Measurements from ENCODE around the gene PSORS1C2. TPM values are rescaled to one million over a fixed set of nuclear protein-coding genes. Genes with fewer than 3 reads are reported as not detected.

The PSORS1C2 gene
- total RNA-seq, 1 experiment from 2014 or later = 0.33 TPM

- no peak within 1 kb of the TSS for H3K4me3 Mint-ChIP-seq
Measured at GRCh38 chr6:31112478-31112877, 26.4 kb downstream of the PSORS1C2 start, which contains the start of gene C6orf15. C6orf15 (minus strand) TSS chr6:31112575; CDS start chr6:31112555, 20 bp downstream.

More at GRCh38 chr6:31112478-31112877, 26.4 kb downstream of the PSORS1C2 start, which contains the start of gene C6orf15:
- Histone ChIP-seq H3K4me1 (ENCODE audit: insufficient read depth, low read length) (peaks cover 14% of the 10 kb centered on the region; the same call in 1 of the 2 replicates), H4K91ac (ENCODE audit: insufficient read length, low read depth, low read length) (no peak within 1 kb of the TSS), H3K9ac (ENCODE audit: extremely low read depth, insufficient read length, low read length) (no peak within 1 kb of the TSS), H3K23me2 (ENCODE audit: insufficient read length, low read depth, low read length, poor library complexity, severe bottlenecking) (no peaks in the 10 kb centered on the region), H2BK20ac (ENCODE audit: low read depth, low read length, poor library complexity, severe bottlenecking) (no peak within 1 kb of the TSS), H3K23ac (ENCODE audit: insufficient read length, low read depth, low read length) (no peak within 1 kb of the TSS), H2AK5ac (ENCODE audit: insufficient read length, low read length) (no peak within 1 kb of the TSS), H3K18ac (ENCODE audit: insufficient read length, low read depth, low read length) (no peak within 1 kb of the TSS), H4K20me1 (ENCODE audit: control insufficient read depth, insufficient read depth, insufficient read length) (no peaks in the 10 kb centered on the region), H2BK15ac (ENCODE audit: low read depth, low read length) (no peak within 1 kb of the TSS), H2AFZ (ENCODE audit: low read length) (no peak within 1 kb of the TSS), H3K27ac (ENCODE audit: insufficient read length, low read depth, low read length) (no peak within 1 kb of the TSS), H3K4ac (ENCODE audit: low read depth, low read length) (no peak within 1 kb of the TSS), H3K4me2 (ENCODE audit: insufficient read depth, insufficient read length, low read length) (no peak within 1 kb of the TSS), H4K5ac (ENCODE audit: insufficient read length, low read depth, low read length) (no peak within 1 kb of the TSS), H3T11ph (ENCODE audit: low read length) (no peak within 1 kb of the TSS), H3K79me2 (ENCODE audit: insufficient read depth, low read length) (no peaks in the 10 kb centered on the region), H4K8ac (replicated peaks; ENCODE audit: insufficient read length, low read depth, low read length) (no peak within 1 kb of the TSS), H2BK120ac (ENCODE audit: low read depth, low read length, poor library complexity, severe bottlenecking) (no peak within 1 kb of the TSS), H2BK5ac (ENCODE audit: insufficient read length, low read length) (no peak within 1 kb of the TSS), H3K14ac (ENCODE audit: insufficient read depth, low read length) (no peak within 1 kb of the TSS), H3K9me3 (ENCODE audit: control insufficient read depth, low read depth, low read length) (no peaks in the 10 kb centered on the region), H3K27me3 (ENCODE audit: insufficient read depth, low read length) (no peaks in the 10 kb centered on the region; the same call in 1 of the 2 replicates), H3K56ac (ENCODE audit: insufficient read length, low read depth, low read length) (no peak within 1 kb of the TSS), H3K79me1 (ENCODE audit: insufficient read depth, low read depth, low read length, poor library complexity, severe bottlenecking) (no peaks in the 10 kb centered on the region), H2BK12ac (ENCODE audit: insufficient read length, low read depth, low read length) (no peak within 1 kb of the TSS)
- H3K36me3 Mint-ChIP-seq (ENCODE audit: insufficient read depth in 1 of 3, low read depth in 3 of 3) = no peaks in the 10 kb centered on the region
- peaks cover 70% of the 10 kb centered on the region for H3K27me3 Mint-ChIP-seq (ENCODE audit: low read depth)
- no peak within 1 kb of the TSS for H3K27ac Mint-ChIP-seq
- DNase-seq = no peak
- no peaks in the 10 kb centered on the region; a peak in 1 of 5 replicates for H3K9me3 Mint-ChIP-seq
- no CpG with 5 or more reads among the region's 5 CpGs for WGBS (ENCODE audit: extremely low coverage, insufficient read length, low lambda C conversion rate)
- no peak for TF ChIP-seq CTCF (conservative IDR thresholded peaks at IDR 0.05)
- H3K4me1 Mint-ChIP-seq = peaks cover 50 to 58% of the 10 kb centered on the region in 2 experiments
